Caki2 (cell line): ENCODE data around the gene RTCA. TPM values are rescaled to one million over a fixed set of nuclear protein-coding genes. Genes with fewer than 3 reads are reported as not detected.
"Not testable (repeated sequence)": the region's sequence is repeated elsewhere in the genome, so short reads cannot be mapped to it uniquely, and the experiment has no call there.

Source experiments
- DNase-seq: peaks from one replicate; pipeline ENCODE4 v3.0.0-alpha.2; 2015; ENCODE audit warnings: low read depth
- in situ Hi-C: cut with HindIII; loops from 2 replicates; pipeline ENCODE4 v1.10.0; 2016; ENCODE audit warnings: low sequenced_read_pairs, low pct_unique_long_range_greater_than_20kb, mixed read lengths
- total RNA-seq: library from RNA; depleted of rRNA; stranded (reverse); fragments of >200 nt; shearing (Covaris generic); gene quantifications from 2 replicates; pipeline ENCODE4 v1.2.3, GENCODE V29; 2014; ENCODE audit warnings: low replicate concordance

Gene RTCA
- total RNA-seq, 1 experiment from 2014 or later, result 21.3 TPM

DNA sequence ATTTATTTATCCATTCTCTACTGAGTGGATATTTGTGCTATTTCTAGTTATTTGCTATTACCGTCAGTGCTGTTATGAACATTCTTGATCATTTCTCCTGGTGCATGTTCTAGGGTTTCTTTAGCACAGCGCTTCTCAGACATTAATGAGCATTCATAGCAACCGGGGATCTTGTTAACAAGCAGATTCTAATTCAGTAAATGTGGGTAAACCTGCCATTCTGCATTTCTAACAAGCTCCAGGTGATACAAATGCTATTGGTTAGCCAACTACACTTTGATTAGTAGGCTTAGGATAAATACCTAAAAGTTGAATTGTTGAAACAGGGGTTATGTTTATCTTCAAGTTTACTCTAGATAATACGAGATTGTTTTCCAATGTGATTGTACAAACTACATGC lies 13.1 kb upstream of the RTCA start:
- in situ Hi-C loops, result no loop called here
- DNase-seq, result no peak

- DNase-seq, result no peak
- in situ Hi-C loops, result no loop called here
These were observed 12.5 kb upstream of the RTCA start for GRCh38 chr1:100253552-100253951.

DNA sequence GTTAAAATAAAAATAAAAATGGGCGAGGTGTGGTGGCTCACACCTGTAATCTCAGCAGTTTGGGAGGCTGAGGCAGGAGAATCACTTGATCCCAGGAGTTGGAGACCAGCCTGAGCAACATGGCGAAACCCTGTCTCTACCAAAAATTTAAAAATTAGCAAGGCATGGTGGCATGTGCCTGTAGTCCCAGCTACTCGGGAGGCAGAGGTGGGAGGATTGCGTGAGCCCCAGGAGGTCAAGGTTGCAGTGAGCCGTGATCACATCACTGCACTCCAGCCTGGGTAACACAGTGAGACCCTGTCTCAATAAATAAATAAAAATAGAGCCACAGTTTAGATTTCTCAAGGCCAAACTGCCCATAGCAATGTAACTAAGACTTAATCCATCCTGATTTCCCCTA lies 9.7 kb upstream of the RTCA start:
- DNase-seq, in situ Hi-C loops: not testable (repeated sequence)

GRCh38 chr1:100258427-100258826 lies 7.6 kb upstream of the RTCA start:
- DNase-seq, in situ Hi-C loops: not testable (repeated sequence)

- DNase-seq, result no peak
- in situ Hi-C loops, result no loop called here
These were observed 4.3 kb upstream of the RTCA start for GRCh38 chr1:100261686-100262085.

DNA sequence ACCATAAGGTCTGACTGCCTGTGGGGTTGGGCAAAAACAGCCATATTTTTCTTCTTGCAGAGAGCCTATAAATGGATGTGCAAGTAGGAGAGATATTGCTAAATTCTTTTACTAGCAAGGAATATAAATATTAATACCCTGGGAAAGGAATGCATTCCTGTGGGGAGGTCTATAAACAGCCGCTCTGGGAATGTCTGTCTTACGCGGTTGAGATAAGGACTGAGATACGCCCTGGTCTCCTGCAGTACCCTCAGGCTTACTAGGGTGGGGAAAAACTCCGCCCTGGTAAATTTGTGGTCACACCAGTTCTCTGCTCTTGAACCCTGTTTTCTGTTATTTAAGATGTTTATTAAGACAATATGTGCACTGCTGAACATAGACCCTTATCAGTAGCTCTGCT lies 1.9 kb upstream of the RTCA start:
- in situ Hi-C loops, DNase-seq: not testable (repeated sequence)

GRCh38 chr1:100265562-100265930 lies 470 bp upstream of the RTCA start:
- no peak for DNase-seq
- in situ Hi-C loops, result no loop called here

GRCh38 chr1:100266741-100267140 lies 725 bp downstream of the RTCA start:
- in situ Hi-C loops, result no loop called here
- no peak for DNase-seq

- in situ Hi-C loops, result no loop called here
- no peak for DNase-seq
These were observed 1.3 kb downstream of the RTCA start for GRCh38 chr1:100267284-100267683.

DNA sequence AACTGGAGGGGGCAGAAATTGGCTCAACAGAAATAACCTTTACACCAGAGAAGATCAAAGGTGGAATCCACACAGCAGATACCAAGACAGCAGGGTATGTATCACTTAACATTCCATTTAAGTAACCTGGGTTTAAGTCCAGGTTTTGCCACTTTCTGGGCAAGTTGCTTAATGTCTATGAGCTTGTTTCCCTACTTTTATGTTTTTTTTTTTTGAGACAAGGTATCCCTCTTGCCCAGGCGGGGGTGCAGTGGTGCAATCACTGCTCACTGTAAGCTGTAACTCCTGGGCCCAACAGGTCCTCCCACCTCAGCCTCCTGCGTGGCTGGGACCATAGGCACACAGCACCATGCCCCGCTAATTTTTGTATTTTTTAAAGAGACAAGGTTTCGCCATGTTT lies 2.2 kb downstream of the RTCA start:
- no peak for DNase-seq
- in situ Hi-C loops, result no loop called here

- in situ Hi-C loops, result no loop called here
- no peak for DNase-seq
These were observed 11.8 kb downstream of the RTCA start for GRCh38 chr1:100277866-100278265.

DNA sequence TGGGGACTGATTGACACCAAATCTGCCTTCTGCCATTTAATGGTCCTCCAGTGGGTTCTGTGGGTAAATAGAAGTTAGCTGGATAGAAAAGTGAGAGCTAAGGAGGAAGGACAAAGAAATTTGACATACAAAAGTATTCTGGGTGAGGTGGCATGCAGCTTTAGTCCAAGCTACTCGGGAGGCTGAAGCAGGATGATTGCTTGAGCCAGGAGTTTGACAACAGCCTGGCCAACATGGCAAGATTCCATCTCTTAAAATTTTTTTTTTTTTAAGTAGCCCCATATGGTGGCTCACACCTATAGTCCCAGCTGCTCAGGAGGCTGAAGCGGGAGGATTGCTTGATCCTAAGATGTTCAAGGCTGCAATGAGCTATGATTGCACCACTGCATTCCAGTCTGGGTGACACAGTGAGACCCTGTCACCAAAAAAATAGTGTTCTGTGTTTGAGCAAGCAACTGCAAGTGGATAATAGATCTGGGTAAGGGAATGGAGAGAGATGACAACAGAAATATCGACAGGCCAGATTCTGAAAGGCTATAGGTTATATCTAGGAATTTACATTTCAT lies 13.4 kb downstream of the RTCA start:
- in situ Hi-C loops, result no loop called here
- DNase-seq, result no peak

- in situ Hi-C loops, result no loop called here
- no peak for DNase-seq
These were observed 14.1 kb downstream of the RTCA start for GRCh38 chr1:100279954-100280682.

GRCh38 chr1:100284591-100284990 lies 18.6 kb downstream of the RTCA start:
- in situ Hi-C loops, result no loop called here
- DNase-seq, result no peak

- in situ Hi-C loops, result no loop called here
- no peak for DNase-seq
These were observed 21.1 kb downstream of the RTCA start for GRCh38 chr1:100287162-100287561.

GRCh38 chr1:100290291-100290690 lies 24.3 kb downstream of the RTCA start:
- no peak for DNase-seq
- in situ Hi-C loops, result no loop called here

GRCh38 chr1:100292711-100293110 lies 26.7 kb downstream of the RTCA start:
- in situ Hi-C loops, result no loop called here
- DNase-seq, result no peak

DNA sequence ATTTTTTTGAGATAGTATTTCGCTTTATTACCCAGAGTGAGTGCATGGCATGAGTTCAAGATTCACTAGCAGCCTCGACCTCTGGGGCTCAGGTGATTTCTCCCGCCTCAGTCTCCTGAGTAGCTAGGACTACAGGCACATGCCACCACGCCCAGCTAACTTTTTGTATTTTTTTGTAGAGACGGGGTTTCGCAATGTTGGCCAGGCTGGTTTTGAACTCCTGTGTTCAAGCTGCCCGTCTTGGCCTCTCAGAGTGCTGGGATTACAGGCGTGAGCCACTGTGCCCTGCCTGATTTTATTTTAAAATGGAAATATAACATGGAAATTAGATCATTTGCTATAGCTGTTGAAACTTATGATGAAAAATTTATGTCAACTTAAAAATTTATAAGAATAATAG lies 30.1 kb downstream of the RTCA start:
- in situ Hi-C loops, result no loop called here
- DNase-seq, result no peak

- DNase-seq, in situ Hi-C loops: not testable (repeated sequence)
These were observed 31.0 kb downstream of the RTCA start for GRCh38 chr1:100296997-100297396.

GRCh38 chr1:100298512-100298911 lies 32.5 kb downstream of the RTCA start:
- in situ Hi-C loops, result no loop called here
- DNase-seq, result no peak
